Keratinocyte (primary cell): ENCODE data around the gene ADARB2.

Experiments used
- CTCF ChIP-seq, 3 experiments: IDR thresholded peaks in 1 of 3; conservative IDR thresholded peaks in 1 of 3; optimal IDR thresholded peaks in 1 of 3; 2 replicates in 2 of 3; 3 replicates in 1 of 3; pipeline versions ENCODE3 to v1.5.1; 2011; ENCODE audit warnings: low read length in 3 of 3, mild to moderate bottlenecking in 3 of 3, moderate library complexity in 2 of 3, control low read depth in 1 of 3, inconsistent platforms in 1 of 3; ENCODE audit not compliant: insufficient read depth in 2 of 3; ENCODE audit errors: extremely low read depth in 1 of 3
- EZH2 ChIP-seq: IDR thresholded peaks from one replicate; pipeline ENCODE4 v1.6.1; 2012; ENCODE audit warnings: inconsistent platforms, mild to moderate bottlenecking, low read length, moderate library complexity

- TF ChIP-seq EZH2: no peak
- no peak for TF ChIP-seq CTCF (optimal IDR thresholded peaks at IDR 0.05 in 1 of 3, IDR thresholded peaks at IDR 0.05 in 1 of 3, conservative IDR thresholded peaks at IDR 0.05 in 1 of 3; ENCODE audit: extremely low read depth in 1 of 3, insufficient read depth in 2 of 3, low read length in 3 of 3)
These were observed 367.7 kb downstream of the ADARB2 start for GRCh38 chr10:1369665-1370064.
